Body of pancreas (tissue), 4 donors: ENCODE data around the gene PDCD2L.

Experiments
- POLR2A ChIP-seq, 3 donors: fragments of 450-650 bp; IDR thresholded peaks; one replicate each; pipeline ENCODE4 v1.6.1; 2016; ENCODE audit warnings: antibody characterized with exemption in 3 of 3, mild to moderate bottlenecking in 2 of 3
- TF ChIP-seq, protein P1 (sequence below), 7 experiments: fragments of 450-650 bp in 4 of 7; fragments of 200-600 bp in 3 of 7; sonication (generic) in 3 of 7; IDR thresholded peaks; one replicate each; pipeline ENCODE4 v1.5.1; 2016 to 2019; ENCODE audit warnings: antibody characterized with exemption in 7 of 7

- no peak for TF ChIP-seq POLR2A (IDR thresholded peaks at IDR 0.05)
- TF ChIP-seq, protein P1, sequence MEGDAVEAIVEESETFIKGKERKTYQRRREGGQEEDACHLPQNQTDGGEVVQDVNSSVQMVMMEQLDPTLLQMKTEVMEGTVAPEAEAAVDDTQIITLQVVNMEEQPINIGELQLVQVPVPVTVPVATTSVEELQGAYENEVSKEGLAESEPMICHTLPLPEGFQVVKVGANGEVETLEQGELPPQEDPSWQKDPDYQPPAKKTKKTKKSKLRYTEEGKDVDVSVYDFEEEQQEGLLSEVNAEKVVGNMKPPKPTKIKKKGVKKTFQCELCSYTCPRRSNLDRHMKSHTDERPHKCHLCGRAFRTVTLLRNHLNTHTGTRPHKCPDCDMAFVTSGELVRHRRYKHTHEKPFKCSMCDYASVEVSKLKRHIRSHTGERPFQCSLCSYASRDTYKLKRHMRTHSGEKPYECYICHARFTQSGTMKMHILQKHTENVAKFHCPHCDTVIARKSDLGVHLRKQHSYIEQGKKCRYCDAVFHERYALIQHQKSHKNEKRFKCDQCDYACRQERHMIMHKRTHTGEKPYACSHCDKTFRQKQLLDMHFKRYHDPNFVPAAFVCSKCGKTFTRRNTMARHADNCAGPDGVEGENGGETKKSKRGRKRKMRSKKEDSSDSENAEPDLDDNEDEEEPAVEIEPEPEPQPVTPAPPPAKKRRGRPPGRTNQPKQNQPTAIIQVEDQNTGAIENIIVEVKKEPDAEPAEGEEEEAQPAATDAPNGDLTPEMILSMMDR (IDR thresholded peaks at IDR 0.05): no peak
Measured at GRCh38 chr19:34359954-34360315, 44.3 kb upstream of the PDCD2L start.
